ENCODE data around the gene RUNX2.

Gene RUNX2

GRCh38 chr6:45633272-45633908, 305.3 kb downstream of the RUNX2 start:
- no peak for DNase-seq

GRCh38 chr6:45634231-45634630, 306.1 kb downstream of the RUNX2 start:
- DNase-seq, result no peak

GRCh38 chr6:45635284-45635867, 307.2 kb downstream of the RUNX2 start:
- DNase-seq, result no peak

- DNase-seq, result no peak
These were observed 308.9 kb downstream of the RUNX2 start for GRCh38 chr6:45637056-45637455.

- DNase-seq, result no peak
These were observed 309.6 kb downstream of the RUNX2 start for GRCh38 chr6:45637611-45638257.

- DNase-seq, result no peak
These were observed 312.0 kb downstream of the RUNX2 start for GRCh38 chr6:45640081-45640491.

GRCh38 chr6:45640811-45641210, 312.7 kb downstream of the RUNX2 start:
- no peak for DNase-seq

GRCh38 chr6:45642331-45643125, 314.4 kb downstream of the RUNX2 start:
- DNase-seq, result no peak

- no peak for DNase-seq
These were observed 315.0 kb downstream of the RUNX2 start for GRCh38 chr6:45643126-45643525.

- DNase-seq, result no peak
These were observed 316.6 kb downstream of the RUNX2 start for GRCh38 chr6:45644720-45645119.

- no peak for DNase-seq
These were observed 317.2 kb downstream of the RUNX2 start for GRCh38 chr6:45645302-45645701.

DNA sequence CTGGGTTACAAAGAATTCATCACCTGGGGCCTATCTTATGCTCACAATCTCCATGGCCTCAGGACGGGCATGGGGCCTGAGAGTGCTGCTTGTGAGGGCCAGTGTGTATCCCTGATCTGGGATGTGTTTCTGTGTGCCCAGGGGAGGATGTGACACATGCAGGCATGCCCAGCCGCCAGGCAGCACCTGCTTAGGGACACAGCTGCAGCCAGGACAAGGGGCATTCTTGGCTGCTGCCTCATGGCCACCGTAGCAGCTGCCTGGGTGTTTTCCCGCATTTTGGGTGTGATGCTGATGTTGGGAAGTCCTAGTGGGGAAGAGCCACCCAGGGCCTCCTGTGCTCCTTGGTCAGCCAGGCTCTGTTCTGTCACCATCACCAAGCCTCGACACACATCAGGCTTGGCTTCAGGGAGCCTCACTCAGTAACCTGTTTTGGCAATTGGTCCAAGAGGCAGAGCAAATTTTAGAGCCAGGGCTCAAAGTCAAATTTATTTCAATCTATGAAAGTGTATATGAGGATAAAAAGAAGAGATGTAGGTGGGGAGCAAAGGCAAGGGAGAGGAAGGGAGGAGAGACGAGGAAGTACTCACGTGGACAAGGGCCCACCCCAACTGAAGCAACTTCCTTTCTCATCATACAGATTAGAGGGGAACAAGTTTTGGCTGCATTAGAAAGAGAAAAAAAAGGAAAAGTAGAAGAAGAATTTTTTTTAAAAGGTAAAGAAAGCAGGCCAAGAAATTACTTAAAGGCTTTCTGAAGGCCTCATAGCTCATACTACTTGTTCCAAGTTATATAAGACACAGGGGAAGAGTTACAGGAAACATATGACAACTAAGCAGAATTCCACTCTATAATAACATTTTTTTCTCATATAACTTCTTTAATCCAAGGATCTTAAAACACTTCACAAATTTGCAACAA, 319.5 kb downstream of the RUNX2 start:
- no peak for DNase-seq

DNA sequence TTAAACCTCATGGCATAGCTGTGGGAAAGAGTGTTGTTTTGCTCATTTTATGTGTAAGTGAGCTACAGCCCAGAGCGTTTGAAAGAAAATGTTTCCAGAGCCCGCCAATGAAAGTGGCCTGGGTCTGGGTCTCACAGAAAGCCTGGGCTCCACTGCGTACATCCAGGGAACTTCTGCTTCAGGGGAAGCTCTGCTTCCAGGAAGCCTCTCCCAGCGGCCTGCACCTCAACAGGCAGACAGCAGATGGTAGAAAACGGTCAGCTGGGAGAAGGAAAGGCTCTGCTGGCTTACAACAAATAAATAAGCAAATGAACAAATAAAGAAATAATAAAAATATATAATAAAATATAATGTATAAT, 320.1 kb downstream of the RUNX2 start:
- DNase-seq, result no peak

GRCh38 chr6:45650524-45651135, 322.5 kb downstream of the RUNX2 start:
- no peak for DNase-seq

DNA sequence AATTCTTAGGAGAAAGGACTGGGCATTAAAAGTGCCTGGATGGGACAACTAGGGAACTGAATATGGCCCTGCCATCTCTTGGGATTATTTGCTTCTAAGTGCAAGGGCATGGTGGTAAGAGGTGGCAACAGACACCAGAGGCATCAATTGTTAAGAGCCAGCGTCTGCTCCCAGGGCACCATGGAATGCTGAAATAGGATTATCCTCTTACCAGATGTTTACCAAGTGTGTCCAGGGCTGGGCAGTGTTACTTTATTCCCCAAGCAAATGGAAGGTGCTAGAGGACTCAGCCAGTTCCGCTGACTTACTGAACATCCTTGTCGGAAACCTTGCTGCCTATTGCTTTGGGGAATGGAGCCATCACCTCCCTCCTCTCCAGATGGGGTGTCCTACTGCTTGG, 323.2 kb downstream of the RUNX2 start:
- no peak for DNase-seq

DNA sequence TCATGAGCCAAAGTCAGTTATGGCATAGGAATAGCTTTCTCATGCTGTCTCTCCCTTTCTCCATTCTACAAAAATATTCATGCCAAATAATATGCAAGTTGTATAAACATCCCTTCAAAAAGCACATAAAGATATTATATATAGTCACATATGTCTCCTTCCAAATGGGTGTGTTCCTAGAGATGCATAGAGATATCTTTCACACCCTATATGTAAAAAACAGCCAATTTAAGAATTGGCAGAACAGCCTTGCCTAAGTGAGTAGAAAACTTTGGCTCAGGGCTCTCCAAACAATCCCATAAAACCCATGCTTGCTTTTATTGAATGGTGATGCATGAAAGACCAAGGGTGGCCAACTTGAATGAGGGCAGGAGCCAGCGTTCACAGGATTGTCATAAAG, 324.3 kb downstream of the RUNX2 start:
- DNase-seq, result no peak

GRCh38 chr6:45653117-45653883, 325.2 kb downstream of the RUNX2 start:
- no peak for DNase-seq

DNA sequence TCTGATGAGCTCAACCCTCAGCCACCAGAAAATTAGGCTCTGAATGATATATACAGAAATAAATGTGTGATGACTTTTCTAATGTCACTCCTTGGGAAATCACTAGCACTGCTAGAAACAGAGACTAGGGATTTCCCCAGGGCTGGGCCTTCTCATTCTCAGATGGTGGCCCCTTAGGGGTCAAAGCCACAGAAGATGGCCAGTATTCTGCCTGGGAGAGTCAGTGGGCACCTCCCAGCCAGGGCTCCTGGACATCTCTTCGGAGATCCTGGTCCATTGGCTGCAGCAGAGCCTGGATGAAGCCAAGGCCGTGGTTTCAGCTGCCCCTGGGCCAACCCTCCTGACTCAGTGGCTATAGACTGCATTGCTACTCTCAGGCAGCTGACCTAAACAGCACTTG, 326.5 kb downstream of the RUNX2 start:
- no peak for DNase-seq

DNA sequence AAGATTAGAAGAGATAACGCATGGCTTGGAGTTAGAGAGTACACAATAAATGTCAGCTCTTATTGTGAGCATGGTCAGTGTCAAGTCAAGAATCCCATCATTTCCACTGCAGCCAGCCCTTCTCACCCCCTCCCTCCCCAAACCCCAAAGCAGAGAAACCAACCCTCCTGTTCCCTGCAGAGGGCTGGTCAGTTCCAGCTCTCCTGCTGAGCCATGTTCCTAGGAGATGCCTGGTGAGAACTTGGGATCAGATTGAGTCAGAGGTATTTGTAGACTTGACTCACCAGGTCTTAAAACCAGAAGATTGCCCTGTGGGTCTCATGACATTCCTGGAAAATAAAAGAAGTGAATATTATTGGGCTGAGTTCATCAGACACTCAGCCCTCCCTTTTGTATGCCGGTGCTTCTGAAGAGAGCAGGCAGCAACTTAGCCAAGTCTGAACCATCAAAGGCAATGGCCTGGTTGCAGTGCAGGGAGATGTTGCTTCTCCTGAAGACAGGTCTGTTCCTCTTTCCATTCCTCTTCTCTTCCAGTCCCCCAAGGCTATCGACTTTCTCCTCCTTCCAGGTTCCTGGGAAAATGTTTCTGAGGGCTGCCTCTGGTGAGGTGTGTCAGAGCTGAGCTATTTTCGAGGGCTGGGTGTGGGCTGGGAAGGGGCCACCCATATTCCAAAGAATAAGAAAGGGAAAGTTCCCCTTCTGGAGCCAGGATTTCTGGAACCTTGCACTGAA, 327.8 kb downstream of the RUNX2 start:
- DNase-seq, result no peak

GRCh38 chr6:45657226-45657625, 329.1 kb downstream of the RUNX2 start:
- DNase-seq, result no peak

GRCh38 chr6:45658400-45658799, 330.3 kb downstream of the RUNX2 start:
- no peak for DNase-seq
